ENCODE measurements around the gene SSC4D. TPM values are rescaled to one million over a fixed set of nuclear protein-coding genes. Genes with fewer than 3 reads are reported as not detected.
"Not testable (repeated sequence)": the region's sequence is repeated elsewhere in the genome, so short reads cannot be mapped to it uniquely, and the experiment has no call there.

Gene SSC4D
- total RNA-seq, 1 donor from 2014 or later = 3.7 TPM

GRCh38 chr7:76387789-76388188 lies 21.7 kb downstream of the SSC4D start:
- not testable (repeated sequence) for DNase-seq (ENCODE audit: low spot score)

GRCh38 chr7:76386691-76387260 lies 22.7 kb downstream of the SSC4D start:
- no peak for DNase-seq (ENCODE audit: low spot score)

- no peak for DNase-seq (ENCODE audit: low spot score)
Measured at GRCh38 chr7:76383089-76383944, 26.2 kb downstream of the SSC4D start.

- DNase-seq (ENCODE audit: low spot score) = no peak
Measured at GRCh38 chr7:76381814-76382213, 27.7 kb downstream of the SSC4D start.

- DNase-seq (ENCODE audit: low spot score) = no peak
Measured at GRCh38 chr7:76380623-76380966, 28.9 kb downstream of the SSC4D start.

- DNase-seq (ENCODE audit: low spot score) = no peak
Measured at GRCh38 chr7:76377186-76377918, 32.1 kb downstream of the SSC4D start.

- no peak for DNase-seq (ENCODE audit: low spot score)
Measured at GRCh38 chr7:76375251-76375650, 34.2 kb downstream of the SSC4D start.

GRCh38 chr7:76372984-76373833 lies 36.3 kb downstream of the SSC4D start:
- no peak for DNase-seq (ENCODE audit: low spot score)

GRCh38 chr7:76371396-76371795 lies 38.1 kb downstream of the SSC4D start:
- no peak for DNase-seq (ENCODE audit: low spot score)

GRCh38 chr7:76369018-76369417 lies 40.5 kb downstream of the SSC4D start:
- DNase-seq (ENCODE audit: low spot score) = no peak

- DNase-seq (ENCODE audit: low spot score) = no peak
Measured at GRCh38 chr7:76368190-76368589, 41.3 kb downstream of the SSC4D start.

GRCh38 chr7:76364198-76364584 lies 45.3 kb downstream of the SSC4D start:
- no peak for DNase-seq (ENCODE audit: low spot score)

- not testable (repeated sequence) for DNase-seq (ENCODE audit: low spot score)
Measured at GRCh38 chr7:76363754-76364153, 45.7 kb downstream of the SSC4D start.

- DNase-seq (ENCODE audit: low spot score) = peak; percentile 62
Measured at GRCh38 chr7:76359978-76360638, 49.4 kb downstream of the SSC4D start.

- DNase-seq (ENCODE audit: low spot score) = peak; percentile 96
Measured at GRCh38 chr7:76359111-76359977, 50.2 kb downstream of the SSC4D start.

GRCh38 chr7:76358481-76359110 lies 50.9 kb downstream of the SSC4D start, which contains the start of gene YWHAG:
TSS of gene YWHAG (minus strand) at chr7:76358991. CDS start at chr7:76358808, 183 bp downstream.
- peak; percentile 96 for DNase-seq (ENCODE audit: low spot score)

GRCh38 chr7:76358011-76358480 lies 51.5 kb downstream of the SSC4D start:
- DNase-seq (ENCODE audit: low spot score) = no peak

GRCh38 chr7:76357475-76358010 lies 52.0 kb downstream of the SSC4D start:
- no peak for DNase-seq (ENCODE audit: low spot score)

GRCh38 chr7:76356823-76357222 lies 52.7 kb downstream of the SSC4D start:
- no peak for DNase-seq (ENCODE audit: low spot score)

All from mesenteric fat pad (tissue), 1 donor.